ENCODE results near the gene MLLT11.
"Not testable (repeated sequence)": the region's sequence is repeated elsewhere in the genome, so short reads cannot be mapped to it uniquely, and the experiment has no call there.

Gene MLLT11

DNA sequence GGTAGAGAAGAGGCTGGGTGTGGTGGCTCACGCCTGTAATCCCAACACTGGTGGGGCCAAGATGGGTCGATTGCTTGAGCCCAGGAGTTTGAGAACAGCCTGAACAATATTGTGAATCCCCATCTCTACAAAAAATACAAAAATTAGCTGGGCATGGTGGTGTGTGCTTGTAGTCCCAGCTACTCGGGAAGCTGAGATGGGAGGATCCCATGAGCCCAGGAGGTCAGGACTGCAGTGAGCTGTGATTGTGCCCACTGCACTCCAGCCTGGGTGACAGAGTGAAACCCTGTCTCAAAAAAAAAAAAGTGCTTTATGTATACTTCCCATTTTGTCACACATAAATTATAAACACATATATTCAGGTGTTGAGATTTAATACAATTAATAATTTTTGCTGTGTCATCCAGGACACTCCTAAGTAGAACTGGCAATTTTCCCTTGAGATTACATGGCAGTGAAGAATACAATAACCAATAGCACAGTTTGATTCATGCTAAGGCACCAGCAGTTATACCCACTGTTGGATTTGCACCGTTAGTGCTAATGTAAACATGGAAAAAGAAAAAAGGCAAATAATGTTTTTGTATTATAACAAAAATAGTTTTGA, 25.9 kb downstream of the MLLT11 start:
- DNase-seq (ENCODE audit: extremely low read depth, insufficient read length) = no peak
- TF ChIP-seq, protein P1, sequence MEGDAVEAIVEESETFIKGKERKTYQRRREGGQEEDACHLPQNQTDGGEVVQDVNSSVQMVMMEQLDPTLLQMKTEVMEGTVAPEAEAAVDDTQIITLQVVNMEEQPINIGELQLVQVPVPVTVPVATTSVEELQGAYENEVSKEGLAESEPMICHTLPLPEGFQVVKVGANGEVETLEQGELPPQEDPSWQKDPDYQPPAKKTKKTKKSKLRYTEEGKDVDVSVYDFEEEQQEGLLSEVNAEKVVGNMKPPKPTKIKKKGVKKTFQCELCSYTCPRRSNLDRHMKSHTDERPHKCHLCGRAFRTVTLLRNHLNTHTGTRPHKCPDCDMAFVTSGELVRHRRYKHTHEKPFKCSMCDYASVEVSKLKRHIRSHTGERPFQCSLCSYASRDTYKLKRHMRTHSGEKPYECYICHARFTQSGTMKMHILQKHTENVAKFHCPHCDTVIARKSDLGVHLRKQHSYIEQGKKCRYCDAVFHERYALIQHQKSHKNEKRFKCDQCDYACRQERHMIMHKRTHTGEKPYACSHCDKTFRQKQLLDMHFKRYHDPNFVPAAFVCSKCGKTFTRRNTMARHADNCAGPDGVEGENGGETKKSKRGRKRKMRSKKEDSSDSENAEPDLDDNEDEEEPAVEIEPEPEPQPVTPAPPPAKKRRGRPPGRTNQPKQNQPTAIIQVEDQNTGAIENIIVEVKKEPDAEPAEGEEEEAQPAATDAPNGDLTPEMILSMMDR (IDR thresholded peaks at IDR 0.05; ENCODE audit: insufficient read depth, low read length, poor library complexity, severe bottlenecking) = no peak
- Histone ChIP-seq H3K4me3 (replicated peaks; ENCODE audit: low read depth, low read length) (no peak overlapping the region), H3K36me3 (ENCODE audit: control insufficient read depth, insufficient read depth, low read length) (no peaks in the 10 kb centered on the region), H3K27me3 (replicated peaks; ENCODE audit: control insufficient read depth, insufficient read depth, low read length) (no peaks in the 10 kb centered on the region)

DNA sequence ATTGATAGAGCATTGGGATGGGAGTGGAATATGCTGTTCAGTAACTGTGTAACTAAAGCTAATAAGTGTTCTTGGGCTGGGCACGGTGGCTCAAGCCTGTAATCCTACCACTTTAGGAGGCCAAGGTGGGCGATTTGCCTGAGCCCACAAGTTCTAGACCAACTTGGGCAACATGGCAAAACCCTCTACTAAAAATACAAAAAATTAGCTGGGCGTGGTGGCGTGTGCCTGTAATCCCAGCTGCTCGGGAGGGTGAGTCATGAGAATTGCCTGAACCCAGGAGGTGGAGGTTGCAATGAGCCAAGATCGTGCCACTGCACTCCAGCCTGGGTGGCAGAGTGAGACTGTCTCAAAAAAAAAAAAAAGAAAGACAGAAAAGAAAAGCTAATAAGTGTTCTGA, 37.2 kb downstream of the MLLT11 start:
- not testable (repeated sequence) for H3K4me3 ChIP-seq (replicated peaks; ENCODE audit: low read depth, low read length); H3K27me3 ChIP-seq (replicated peaks; ENCODE audit: control insufficient read depth, insufficient read depth, low read length); H3K36me3 ChIP-seq (ENCODE audit: control insufficient read depth, insufficient read depth, low read length); DNase-seq (ENCODE audit: extremely low read depth, insufficient read length)

- no peaks in the 10 kb centered on the region for H3K27me3 ChIP-seq (replicated peaks; ENCODE audit: control insufficient read depth, insufficient read depth, low read length)
- TF ChIP-seq, protein P1 (IDR thresholded peaks at IDR 0.05; ENCODE audit: insufficient read depth, low read length, poor library complexity, severe bottlenecking) = no peak
- no peaks in the 10 kb centered on the region for H3K36me3 ChIP-seq (ENCODE audit: control insufficient read depth, insufficient read depth, low read length)
- no peak for DNase-seq (ENCODE audit: extremely low read depth, insufficient read length)
- no peak overlapping the region for H3K4me3 ChIP-seq (replicated peaks; ENCODE audit: low read depth, low read length)
These were observed 37.9 kb downstream of the MLLT11 start for GRCh38 chr1:151098126-151098525.

- no peaks in the 10 kb centered on the region; the same call in 1 of the 2 replicates for H3K36me3 ChIP-seq (ENCODE audit: control insufficient read depth, insufficient read depth, low read length)
These were observed 44.4 kb downstream of the MLLT11 start for GRCh38 chr1:151104630-151105029.

DNA sequence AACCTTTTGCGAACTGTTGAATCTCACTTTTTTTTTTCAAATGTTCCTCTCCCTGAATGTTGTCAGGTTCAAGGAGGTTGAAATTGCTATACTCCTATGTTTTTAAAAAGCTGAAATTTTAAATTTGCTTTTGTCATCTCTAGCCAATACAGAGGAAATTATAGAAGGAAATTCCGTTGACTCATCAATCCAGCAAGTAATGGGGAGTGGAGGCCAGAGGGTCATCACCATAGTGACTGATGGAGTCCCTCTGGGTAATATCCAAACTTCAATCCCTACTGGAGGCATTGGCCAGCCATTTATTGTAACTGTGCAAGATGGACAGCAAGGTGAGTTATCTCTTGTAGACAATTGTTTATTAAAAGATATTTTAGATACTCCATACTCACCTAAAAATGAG, 46.7 kb downstream of the MLLT11 start:
- Histone ChIP-seq H3K36me3 (ENCODE audit: control insufficient read depth, insufficient read depth, low read length) (no peaks in the 10 kb centered on the region; the same call in 1 of the 2 replicates), H3K4me3 (replicated peaks; ENCODE audit: low read depth, low read length) (no peak overlapping the region), H3K27me3 (replicated peaks; ENCODE audit: control insufficient read depth, insufficient read depth, low read length) (no peaks in the 10 kb centered on the region)
- TF ChIP-seq, protein P1 (IDR thresholded peaks at IDR 0.05; ENCODE audit: insufficient read depth, low read length, poor library complexity, severe bottlenecking) = no peak
- DNase-seq (ENCODE audit: extremely low read depth, insufficient read length) = no peak

More at GRCh38 chr1:151104630-151105029, 44.4 kb downstream of the MLLT11 start:
- H3K4me3 ChIP-seq (replicated peaks; ENCODE audit: low read depth, low read length) = no peak overlapping the region
- TF ChIP-seq, protein P1 (IDR thresholded peaks at IDR 0.05; ENCODE audit: insufficient read depth, low read length, poor library complexity, severe bottlenecking) = no peak
- DNase-seq (ENCODE audit: extremely low read depth, insufficient read length) = no peak
- H3K27me3 ChIP-seq (replicated peaks; ENCODE audit: control insufficient read depth, insufficient read depth, low read length) = no peaks in the 10 kb centered on the region

- no peaks in the 10 kb centered on the region for H3K27me3 ChIP-seq (replicated peaks; ENCODE audit: control insufficient read depth, insufficient read depth, low read length)
- TF ChIP-seq, protein P1 (IDR thresholded peaks at IDR 0.05; ENCODE audit: insufficient read depth, low read length, poor library complexity, severe bottlenecking) = no peak
- no peak for DNase-seq (ENCODE audit: extremely low read depth, insufficient read length)
- no peak overlapping the region for H3K4me3 ChIP-seq (replicated peaks; ENCODE audit: low read depth, low read length)
- H3K36me3 ChIP-seq (ENCODE audit: control insufficient read depth, insufficient read depth, low read length) = no peaks in the 10 kb centered on the region; the same call in none of the 2 replicates
These were observed 48.1 kb downstream of the MLLT11 start for GRCh38 chr1:151108331-151108730.
